Memory B cell (primary cell): ENCODE data around the gene C1orf167.

Experiments
- ATAC-seq: fragments of 150-1000 bp; cut with Tn5 transposase; 2 replicates; pipeline ENCODE4 v1.10.0; 2021; ENCODE audit warnings: low read depth, mild to moderate bottlenecking, moderate library complexity
- DNase-seq, 2 donors: peaks; one replicate each; pipeline ENCODE4 v3.0.0; 2022; ENCODE audit warnings: low spot score in 2 of 2
- H3K27ac Mint-ChIP-seq: one replicate; pipeline ENCODE4 v1.8.0; 2022; ENCODE audit warnings: mild to moderate bottlenecking, moderate library complexity, mixed read lengths
- H3K27me3 Mint-ChIP-seq: one replicate; pipeline ENCODE4 v1.8.0; 2022; ENCODE audit warnings: mixed read lengths
- H3K36me3 Mint-ChIP-seq: one replicate; pipeline ENCODE4 v1.8.0; 2022; ENCODE audit warnings: mild to moderate bottlenecking, mixed read lengths
- H3K4me1 Mint-ChIP-seq: one replicate; pipeline ENCODE4 v1.8.0; 2022; ENCODE audit warnings: mixed read lengths
- H3K4me3 Mint-ChIP-seq: one replicate; pipeline ENCODE4 v1.8.0; 2022; ENCODE audit warnings: mild to moderate bottlenecking, moderate library complexity, mixed read lengths
- H3K9me3 Mint-ChIP-seq: one replicate; pipeline ENCODE4 v1.8.0; 2022; ENCODE audit warnings: mixed read lengths

Gene C1orf167

GRCh38 chr1:11790101-11790879 lies 28.3 kb downstream of the C1orf167 start:
- peak overlapping the region; percentile 55 for H3K27ac Mint-ChIP-seq
- no peak overlapping the region for H3K4me3 Mint-ChIP-seq
- ATAC-seq = no peak
- H3K27me3 Mint-ChIP-seq = no peaks in the 10 kb centered on the region
- peaks cover 15% of the 10 kb centered on the region for H3K36me3 Mint-ChIP-seq
- no peaks in the 10 kb centered on the region for H3K9me3 Mint-ChIP-seq
- peaks cover 10% of the 10 kb centered on the region for H3K4me1 Mint-ChIP-seq
- no peak for DNase-seq

GRCh38 chr1:11790880-11791715 lies 29.1 kb downstream of the C1orf167 start:
- H3K27ac Mint-ChIP-seq = peak overlapping the region; percentile 51

GRCh38 chr1:11792106-11792505 lies 30.1 kb downstream of the C1orf167 start:
- H3K27ac Mint-ChIP-seq = peak overlapping the region; percentile 51
- H3K4me1 Mint-ChIP-seq = peaks cover 7% of the 10 kb centered on the region
- ATAC-seq (no peak), DNase-seq (no peak)
- H3K36me3 Mint-ChIP-seq = peaks cover 18% of the 10 kb centered on the region
- no peak overlapping the region for H3K4me3 Mint-ChIP-seq
- no peaks in the 10 kb centered on the region for H3K9me3 Mint-ChIP-seq
- no peaks in the 10 kb centered on the region for H3K27me3 Mint-ChIP-seq

More at GRCh38 chr1:11790880-11791715, 29.1 kb downstream of the C1orf167 start:
- no peak overlapping the region for H3K4me3 Mint-ChIP-seq
- H3K27me3 Mint-ChIP-seq = no peaks in the 10 kb centered on the region
- peaks cover 18% of the 10 kb centered on the region for H3K36me3 Mint-ChIP-seq
- DNase-seq = no peak
- peaks cover 7% of the 10 kb centered on the region for H3K4me1 Mint-ChIP-seq
- H3K9me3 Mint-ChIP-seq = no peaks in the 10 kb centered on the region
- peak; percentile 62 for ATAC-seq

- ATAC-seq (no peak), DNase-seq (no peak)
- Mint-ChIP-seq H3K4me3 (no peak overlapping the region), H3K36me3 (peaks cover 18% of the 10 kb centered on the region), H3K27me3 (no peaks in the 10 kb centered on the region), H3K4me1 (peaks cover 7% of the 10 kb centered on the region), H3K9me3 (no peaks in the 10 kb centered on the region), H3K27ac (no peak overlapping the region)
Observed at GRCh38 chr1:11793819-11794218, 31.8 kb downstream of the C1orf167 start.

GRCh38 chr1:11794446-11795237 lies 32.6 kb downstream of the C1orf167 start:
- H3K4me3 Mint-ChIP-seq = no peak overlapping the region
- H3K4me1 Mint-ChIP-seq = peaks cover 7% of the 10 kb centered on the region
- H3K36me3 Mint-ChIP-seq = peaks cover 18% of the 10 kb centered on the region
- H3K27ac Mint-ChIP-seq = no peak overlapping the region
- H3K27me3 Mint-ChIP-seq = no peaks in the 10 kb centered on the region
- no peaks in the 10 kb centered on the region for H3K9me3 Mint-ChIP-seq
- no peak for ATAC-seq
- DNase-seq = no peak

- ATAC-seq (no peak), DNase-seq (no peak)
- peaks cover 22% of the 10 kb centered on the region for H3K36me3 Mint-ChIP-seq
- no peak overlapping the region for H3K4me3 Mint-ChIP-seq
- H3K27me3 Mint-ChIP-seq = no peaks in the 10 kb centered on the region
- H3K4me1 Mint-ChIP-seq = peaks cover 7% of the 10 kb centered on the region
- no peaks in the 10 kb centered on the region for H3K9me3 Mint-ChIP-seq
- no peak overlapping the region for H3K27ac Mint-ChIP-seq
Observed at GRCh38 chr1:11795238-11795890, 33.4 kb downstream of the C1orf167 start.

GRCh38 chr1:11796036-11796828 lies 34.2 kb downstream of the C1orf167 start:
- Mint-ChIP-seq H3K4me3 (no peak overlapping the region), H3K4me1 (peaks cover 11% of the 10 kb centered on the region), H3K9me3 (no peaks in the 10 kb centered on the region), H3K36me3 (peaks cover 27% of the 10 kb centered on the region), H3K27me3 (no peaks in the 10 kb centered on the region), H3K27ac (no peak overlapping the region)
- DNase-seq (no peak), ATAC-seq (no peak)

- Mint-ChIP-seq H3K27me3 (no peaks in the 10 kb centered on the region), H3K4me1 (peaks cover 14% of the 10 kb centered on the region), H3K27ac (no peak overlapping the region), H3K36me3 (peaks cover 21% of the 10 kb centered on the region), H3K9me3 (no peaks in the 10 kb centered on the region), H3K4me3 (no peak overlapping the region)
- ATAC-seq (no peak), DNase-seq (no peak)
Observed at GRCh38 chr1:11797525-11798216, 35.7 kb downstream of the C1orf167 start.

GRCh38 chr1:11799099-11799498 lies 37.1 kb downstream of the C1orf167 start:
- Mint-ChIP-seq H3K4me3 (no peak overlapping the region), H3K27ac (no peak overlapping the region), H3K4me1 (peaks cover 24% of the 10 kb centered on the region), H3K36me3 (peaks cover 21% of the 10 kb centered on the region), H3K27me3 (no peaks in the 10 kb centered on the region), H3K9me3 (no peaks in the 10 kb centered on the region)
- DNase-seq (no peak), ATAC-seq (no peak)

- no peak overlapping the region for H3K27ac Mint-ChIP-seq
Observed at GRCh38 chr1:11799896-11800295, 37.9 kb downstream of the C1orf167 start.

GRCh38 chr1:11800391-11800755 lies 38.4 kb downstream of the C1orf167 start:
- Mint-ChIP-seq H3K4me1 (peaks cover 33% of the 10 kb centered on the region), H3K36me3 (peaks cover 15% of the 10 kb centered on the region), H3K9me3 (no peaks in the 10 kb centered on the region), H3K27ac (no peak overlapping the region), H3K4me3 (no peak overlapping the region), H3K27me3 (no peaks in the 10 kb centered on the region)
- ATAC-seq = no peak
- DNase-seq = no peak

More at GRCh38 chr1:11799896-11800295, 37.9 kb downstream of the C1orf167 start:
- Mint-ChIP-seq H3K4me1 (peaks cover 32% of the 10 kb centered on the region), H3K9me3 (no peaks in the 10 kb centered on the region), H3K27me3 (no peaks in the 10 kb centered on the region), H3K36me3 (peaks cover 18% of the 10 kb centered on the region), H3K4me3 (no peak overlapping the region)
- ATAC-seq = no peak
- DNase-seq = no peak

GRCh38 chr1:11800756-11801433 lies 38.9 kb downstream of the C1orf167 start:
- H3K4me3 Mint-ChIP-seq = no peak overlapping the region
- H3K27ac Mint-ChIP-seq = no peak overlapping the region
- DNase-seq (no peak), ATAC-seq (no peak)
- H3K4me1 Mint-ChIP-seq = peaks cover 33% of the 10 kb centered on the region
- no peaks in the 10 kb centered on the region for H3K27me3 Mint-ChIP-seq
- peaks cover 12% of the 10 kb centered on the region for H3K36me3 Mint-ChIP-seq
- H3K9me3 Mint-ChIP-seq = no peaks in the 10 kb centered on the region
